Activated CD8-positive, alpha-beta memory T cell treated with anti-CD3 and anti-CD28 coated beads, Interleukin-2, amount 50 U/mL, for 48 hours (primary cell): ENCODE measurements around the gene TOB2.
"Not testable (repeated sequence)": the region's sequence is repeated elsewhere in the genome, so short reads cannot be mapped to it uniquely, and the experiment has no call there.

Experiments used
- DNase-seq: peaks from one replicate; pipeline ENCODE4 v3.0.0-alpha.2; 2020

Gene TOB2

GRCh38 chr22:41425660-41426365, 20.8 kb downstream of the TOB2 start:
- no peak for DNase-seq

GRCh38 chr22:41418717-41419116, 27.9 kb downstream of the TOB2 start:
- DNase-seq: no peak

- no peak for DNase-seq
These were observed 28.8 kb downstream of the TOB2 start for GRCh38 chr22:41417622-41418390.

GRCh38 chr22:41415554-41415953, 31.0 kb downstream of the TOB2 start:
- no peak for DNase-seq

- no peak for DNase-seq
These were observed 35.4 kb downstream of the TOB2 start for GRCh38 chr22:41411021-41411851.

- DNase-seq: no peak
These were observed 36.3 kb downstream of the TOB2 start for GRCh38 chr22:41410311-41410751.

GRCh38 chr22:41408665-41409064, 37.9 kb downstream of the TOB2 start:
- no peak for DNase-seq

- no peak for DNase-seq
These were observed 39.2 kb downstream of the TOB2 start for GRCh38 chr22:41407433-41407832.

GRCh38 chr22:41406410-41406809, 40.2 kb downstream of the TOB2 start:
- no peak for DNase-seq

- DNase-seq: peak; percentile 66
These were observed 41.0 kb downstream of the TOB2 start for GRCh38 chr22:41405588-41405987.

- DNase-seq: peak; percentile 90
These were observed 42.9 kb downstream of the TOB2 start for GRCh38 chr22:41403532-41404318.

- not testable (repeated sequence) for DNase-seq
These were observed 43.8 kb downstream of the TOB2 start for GRCh38 chr22:41402851-41403250.

- no peak for DNase-seq
These were observed 44.6 kb downstream of the TOB2 start for GRCh38 chr22:41401781-41402648.

GRCh38 chr22:41398921-41399320, 47.7 kb downstream of the TOB2 start:
- no peak for DNase-seq

- no peak for DNase-seq
These were observed 49.3 kb downstream of the TOB2 start for GRCh38 chr22:41397143-41397811.

- DNase-seq: no peak
These were observed 50.9 kb downstream of the TOB2 start for GRCh38 chr22:41395531-41396240.

GRCh38 chr22:41394012-41394356, 52.6 kb downstream of the TOB2 start:
- no peak for DNase-seq

- no peak for DNase-seq
These were observed 59.3 kb downstream of the TOB2 start for GRCh38 chr22:41387341-41387740.

- no peak for DNase-seq
These were observed 62.5 kb downstream of the TOB2 start for GRCh38 chr22:41384128-41384527.
